ENCODE measurements around the gene AK5. TPM values are rescaled to one million over a fixed set of nuclear protein-coding genes. Genes with fewer than 3 reads are reported as not detected.
"Not testable (repeated sequence)": the region's sequence is repeated elsewhere in the genome, so short reads cannot be mapped to it uniquely, and the experiment has no call there.

Gene AK5
- total RNA-seq, 1 donor from 2014 or later, result 6.9 TPM

GRCh38 chr1:77406661-77407060 is 124.8 kb downstream of the AK5 start:
- TF ChIP-seq CTCF (IDR thresholded peaks at IDR 0.05), result no peak
- TF ChIP-seq POLR2AphosphoS5 (IDR thresholded peaks at IDR 0.05; ENCODE audit: insufficient read depth in 1 of 2, low read depth in 1 of 2), result no peak
- TF ChIP-seq POLR2A (IDR thresholded peaks at IDR 0.05), result no peak
- no peaks in the 10 kb centered on the region for H3K27me3 ChIP-seq

GRCh38 chr1:77407738-77408375 is 126.0 kb downstream of the AK5 start:
- Histone ChIP-seq H3K27me3 (no peaks in the 10 kb centered on the region), H3K27ac (no peak overlapping the region), H3K9me3 (no peaks in the 10 kb centered on the region), H3K4me3 (no peak overlapping the region), H3K4me1 (no peaks in the 10 kb centered on the region), H3K36me3 (no peaks in the 10 kb centered on the region)
- DNase-seq (ENCODE audit: extremely low spot score in 2 of 2), result no peak
- intact Hi-C loops (cut with DNase I), result no loop called here
- TF ChIP-seq POLR2AphosphoS5 (IDR thresholded peaks at IDR 0.05; ENCODE audit: insufficient read depth in 1 of 2, low read depth in 1 of 2) (no peak), CTCF (IDR thresholded peaks at IDR 0.05) (no peak), POLR2A (IDR thresholded peaks at IDR 0.05) (no peak)

More at GRCh38 chr1:77406661-77407060, 124.8 kb downstream of the AK5 start:
- no peak for DNase-seq (ENCODE audit: extremely low spot score in 2 of 2)
- no peaks in the 10 kb centered on the region for H3K9me3 ChIP-seq
- no peaks in the 10 kb centered on the region for H3K36me3 ChIP-seq
- intact Hi-C loops (cut with DNase I), result no loop called here
- no peak overlapping the region for H3K27ac ChIP-seq
- no peak overlapping the region for H3K4me3 ChIP-seq
- no peaks in the 10 kb centered on the region for H3K4me1 ChIP-seq

- intact Hi-C loops (cut with DNase I); H3K4me1 ChIP-seq; DNase-seq (ENCODE audit: extremely low spot score in 2 of 2); H3K27me3 ChIP-seq; H3K27ac ChIP-seq; H3K36me3 ChIP-seq; H3K4me3 ChIP-seq; H3K9me3 ChIP-seq: not testable (repeated sequence)
Measured at GRCh38 chr1:77408933-77409332, 127.1 kb downstream of the AK5 start.

- Histone ChIP-seq H3K27me3 (no peaks in the 10 kb centered on the region), H3K4me3 (no peak overlapping the region), H3K27ac (no peak overlapping the region), H3K9me3 (no peaks in the 10 kb centered on the region), H3K4me1 (no peaks in the 10 kb centered on the region), H3K36me3 (no peaks in the 10 kb centered on the region)
- intact Hi-C loops (cut with DNase I), result no loop called here
- TF ChIP-seq POLR2AphosphoS5 (IDR thresholded peaks at IDR 0.05; ENCODE audit: insufficient read depth in 1 of 2, low read depth in 1 of 2) (peak in 1 of 2 donors; percentile 14), CTCF (IDR thresholded peaks at IDR 0.05) (no peak), POLR2A (IDR thresholded peaks at IDR 0.05) (no peak)
- DNase-seq (ENCODE audit: extremely low spot score in 2 of 2), result no peak
Measured at GRCh38 chr1:77412069-77412819, 130.4 kb downstream of the AK5 start.

GRCh38 chr1:77412820-77413530 is 131.2 kb downstream of the AK5 start:
- H3K4me3 ChIP-seq, result no peak overlapping the region
- H3K4me1 ChIP-seq, result no peaks in the 10 kb centered on the region
- no peaks in the 10 kb centered on the region for H3K27me3 ChIP-seq
- H3K36me3 ChIP-seq, result no peaks in the 10 kb centered on the region
- H3K27ac ChIP-seq, result no peak overlapping the region
- intact Hi-C loops (cut with DNase I), result no loop called here
- TF ChIP-seq POLR2AphosphoS5 (IDR thresholded peaks at IDR 0.05; ENCODE audit: insufficient read depth in 1 of 2, low read depth in 1 of 2) (no peak), CTCF (IDR thresholded peaks at IDR 0.05) (no peak), POLR2A (IDR thresholded peaks at IDR 0.05) (no peak)
- DNase-seq (ENCODE audit: extremely low spot score in 2 of 2), result no peak
- H3K9me3 ChIP-seq, result no peaks in the 10 kb centered on the region

Measured in vagina (tissue), 2 donors.